Left forelimb (tissue), 1 donor: ENCODE results near the gene TNFRSF19.

Source experiments
- DNase-seq: peaks from one replicate; pipeline ENCODE4 v3.0.0-alpha.2; 2018; ENCODE audit warnings: low spot score

The TNFRSF19 gene

DNA sequence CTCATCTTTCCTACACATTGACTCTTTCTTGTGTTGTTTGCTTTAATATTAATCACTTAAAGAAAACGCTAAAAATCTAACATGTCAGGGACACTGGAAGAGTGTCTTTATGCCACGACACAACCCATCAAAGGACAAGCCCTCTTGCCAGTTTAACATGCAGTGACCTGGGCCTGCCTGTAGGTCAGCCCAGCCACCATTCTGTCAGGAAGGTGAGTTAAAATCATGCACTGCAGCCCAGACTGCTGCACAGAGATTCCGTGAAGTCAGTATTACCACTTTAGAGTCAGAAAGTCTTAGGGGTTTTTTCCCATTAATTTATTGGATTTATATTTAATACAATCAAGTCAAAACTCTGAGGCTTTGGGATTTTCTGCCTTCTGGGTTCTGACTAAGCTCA lies 58.0 kb downstream of the TNFRSF19 start:
- no peak for DNase-seq

GRCh38 chr13:23628765-23629565 lies 58.8 kb downstream of the TNFRSF19 start:
- no peak for DNase-seq

GRCh38 chr13:23629566-23630272 lies 59.5 kb downstream of the TNFRSF19 start:
- DNase-seq, result no peak

DNA sequence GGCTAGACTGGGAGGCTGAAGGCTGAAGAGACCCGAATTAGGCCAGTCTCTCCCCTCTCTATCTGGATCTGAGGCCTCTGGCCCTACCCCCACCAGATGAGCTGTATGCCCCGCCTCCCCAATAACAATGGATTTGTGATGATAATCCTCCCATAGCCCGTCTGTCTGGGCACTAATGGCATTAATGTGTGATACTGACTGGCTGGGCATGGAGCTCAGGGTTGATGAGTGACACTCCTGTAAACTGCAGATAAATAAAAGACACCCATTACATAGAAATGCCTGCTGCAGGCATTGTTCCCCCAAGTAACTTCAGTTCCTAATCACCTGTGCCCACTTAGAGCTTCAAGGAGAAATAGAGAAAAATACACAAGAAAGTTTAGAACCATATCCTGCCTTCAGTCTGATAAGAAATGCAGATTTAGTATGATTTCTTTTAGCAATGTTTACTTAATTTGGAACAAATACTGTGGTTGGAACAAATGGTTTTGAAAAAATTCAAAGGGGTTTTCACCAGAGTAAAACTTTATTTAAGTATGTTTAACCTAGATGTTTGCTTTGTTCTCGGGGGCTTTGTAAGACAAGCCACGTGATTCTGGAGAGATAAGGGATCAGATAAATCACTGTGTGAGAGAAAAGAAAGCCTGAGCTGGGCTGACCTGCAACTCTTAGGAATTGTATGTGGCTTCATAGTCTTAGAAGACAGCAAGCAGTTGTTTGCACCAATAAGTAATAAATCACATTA lies 60.3 kb downstream of the TNFRSF19 start:
- no peak for DNase-seq

DNA sequence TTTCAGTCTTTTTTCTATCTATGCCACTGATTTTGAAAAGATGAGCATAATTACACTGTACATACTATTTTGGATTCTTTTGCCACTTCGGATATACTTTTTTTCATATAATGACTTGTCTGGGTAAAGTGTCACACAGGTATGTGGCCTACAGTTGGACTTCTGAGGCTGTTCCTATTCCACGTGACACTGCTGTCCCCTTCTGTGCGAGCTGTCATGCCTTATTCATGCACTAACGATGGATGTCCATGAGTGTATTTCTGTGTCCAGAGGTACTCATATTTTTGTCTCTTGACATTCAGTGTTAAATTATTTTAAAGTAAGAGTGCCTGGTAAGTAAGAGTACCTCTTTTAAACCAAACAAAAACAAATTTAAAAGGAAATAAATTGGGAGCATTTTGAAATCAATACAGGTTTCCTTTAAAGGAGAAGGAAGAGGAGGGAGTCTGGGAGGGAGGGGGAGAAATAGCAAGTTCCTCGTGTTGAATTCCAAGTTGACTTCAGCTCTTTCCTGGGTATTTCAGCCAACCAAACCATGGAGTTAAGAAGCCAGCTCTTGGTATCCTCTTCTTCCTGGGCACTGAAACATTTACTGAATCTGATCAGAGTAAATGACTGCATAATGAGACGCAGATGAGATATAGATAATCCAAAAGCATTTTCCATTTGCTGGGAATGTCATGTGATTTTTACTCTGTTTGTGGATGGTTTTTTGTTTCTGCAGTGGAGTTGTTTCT lies 61.3 kb downstream of the TNFRSF19 start:
- DNase-seq, result no peak

DNA sequence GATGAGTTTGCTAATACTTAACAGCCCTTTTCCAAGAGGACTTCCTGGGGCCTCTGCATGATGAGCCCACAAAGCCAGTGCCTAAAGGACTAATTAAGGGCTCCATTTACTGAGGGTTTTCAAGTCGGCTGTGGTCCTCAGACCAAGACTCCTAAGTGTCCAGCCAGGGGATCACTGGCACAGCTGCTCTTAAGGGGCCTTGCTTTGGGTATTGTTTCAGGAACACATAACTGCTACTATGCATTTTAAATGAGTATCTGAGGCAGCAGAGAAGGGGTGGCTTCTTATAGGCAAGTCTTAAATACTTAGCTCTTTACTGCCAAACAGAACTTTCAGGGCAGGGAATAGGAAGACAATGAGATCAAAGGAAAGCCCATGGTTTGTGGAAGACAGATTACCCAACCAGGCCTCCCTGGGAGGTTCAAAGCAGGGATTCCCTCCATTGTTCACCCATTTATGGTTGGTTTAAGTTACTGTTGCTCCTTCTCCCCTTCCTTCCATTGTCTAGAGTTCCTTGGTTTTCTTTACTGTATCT lies 61.9 kb downstream of the TNFRSF19 start:
- DNase-seq, result no peak

DNA sequence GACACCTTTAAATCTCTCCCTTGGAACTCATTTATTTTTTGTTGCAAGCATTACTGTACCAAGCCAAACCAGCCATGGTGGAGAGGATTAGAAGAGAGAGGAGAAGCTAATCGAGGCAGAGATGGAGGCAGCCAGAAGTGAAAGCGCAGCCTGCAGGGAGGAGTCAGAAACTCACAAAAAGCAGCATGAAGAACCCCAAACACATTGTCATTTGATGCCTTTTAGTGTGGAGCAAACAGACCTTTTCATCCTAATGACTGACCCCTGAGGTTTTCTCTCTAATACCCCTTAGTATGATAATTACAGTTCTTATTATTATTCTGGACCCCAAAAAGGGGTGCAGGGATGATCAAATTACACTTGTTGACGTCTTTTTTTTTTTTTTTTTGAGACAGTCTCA lies 62.5 kb downstream of the TNFRSF19 start:
- no peak for DNase-seq

DNA sequence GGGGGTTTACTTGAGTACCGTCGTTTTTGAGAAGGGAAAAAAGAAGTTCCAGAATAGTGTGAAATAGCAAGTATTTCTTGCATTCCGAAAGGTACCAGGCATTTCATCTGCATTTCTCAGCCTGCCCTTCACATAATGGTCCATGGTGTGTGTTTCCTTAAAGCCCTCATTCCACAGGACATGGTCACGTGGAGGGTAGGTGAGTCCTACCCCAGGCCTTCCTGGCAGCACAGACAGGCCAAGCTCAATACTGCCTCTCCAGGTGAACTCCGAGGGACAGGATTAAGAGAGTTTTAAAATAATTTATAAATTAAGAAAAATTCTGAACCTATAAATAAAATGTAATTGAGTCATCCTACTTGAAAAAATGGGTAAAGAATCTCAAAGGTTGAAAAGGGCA lies 64.7 kb downstream of the TNFRSF19 start:
- no peak for DNase-seq

DNA sequence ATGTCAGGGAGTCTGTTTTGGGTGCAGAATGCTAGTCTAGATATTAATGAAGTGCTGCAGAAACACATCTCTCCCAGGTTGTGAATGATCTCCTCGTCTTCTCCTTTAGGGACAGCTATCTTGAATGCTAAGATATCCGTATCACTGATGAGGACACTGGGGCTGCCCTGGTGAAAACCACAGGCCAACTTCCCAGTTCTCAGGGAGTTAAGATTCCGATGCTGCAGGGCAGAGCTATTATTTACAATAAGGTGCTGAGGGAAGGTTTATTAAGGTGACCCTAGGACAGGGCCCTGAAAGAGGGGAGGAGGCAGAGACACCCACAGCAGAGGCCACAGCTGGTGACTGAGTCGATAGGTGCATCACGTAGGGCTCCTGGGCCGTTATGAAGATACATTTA lies 66.1 kb downstream of the TNFRSF19 start:
- no peak for DNase-seq

DNA sequence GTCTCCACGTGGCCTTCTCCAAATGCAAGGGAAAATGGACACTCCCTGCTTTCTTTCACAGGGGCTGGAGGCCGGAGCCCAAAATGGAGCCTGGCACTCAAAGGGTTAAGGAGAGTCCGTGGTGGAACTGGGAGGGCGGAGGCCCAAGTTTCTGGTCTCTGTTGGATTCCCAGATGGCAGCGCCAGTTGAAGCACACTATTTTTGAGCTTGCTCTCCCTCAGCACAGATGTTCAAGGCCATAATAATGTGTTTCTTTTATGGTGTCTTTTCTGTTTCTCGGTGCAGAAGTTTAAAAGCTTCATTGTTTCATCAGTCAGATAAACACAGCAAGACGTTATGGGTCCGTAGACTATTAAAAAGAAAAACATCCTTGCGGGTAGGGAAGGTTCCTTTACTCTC lies 67.6 kb downstream of the TNFRSF19 start:
- no peak for DNase-seq

- no peak for DNase-seq
These were observed 69.5 kb downstream of the TNFRSF19 start for GRCh38 chr13:23639674-23640073.

DNA sequence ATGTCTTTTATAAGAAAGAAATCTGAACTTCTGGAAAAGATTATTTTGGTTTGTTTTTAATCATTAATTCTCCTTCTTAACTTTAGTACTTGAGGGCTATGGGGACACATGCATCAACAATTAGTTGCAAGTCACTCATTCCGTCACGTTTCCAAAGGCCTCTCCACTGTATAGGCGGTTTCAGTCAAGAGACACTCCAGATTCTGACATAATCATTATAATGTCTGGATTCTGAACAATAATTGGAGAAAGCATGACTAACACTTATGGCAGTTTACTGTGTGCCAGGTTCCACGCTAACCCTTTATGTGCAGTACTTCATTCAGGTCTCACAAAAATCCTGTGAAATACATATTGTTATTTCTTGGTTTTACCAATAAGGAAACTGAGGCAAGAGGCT lies 71.9 kb downstream of the TNFRSF19 start:
- no peak for DNase-seq

DNA sequence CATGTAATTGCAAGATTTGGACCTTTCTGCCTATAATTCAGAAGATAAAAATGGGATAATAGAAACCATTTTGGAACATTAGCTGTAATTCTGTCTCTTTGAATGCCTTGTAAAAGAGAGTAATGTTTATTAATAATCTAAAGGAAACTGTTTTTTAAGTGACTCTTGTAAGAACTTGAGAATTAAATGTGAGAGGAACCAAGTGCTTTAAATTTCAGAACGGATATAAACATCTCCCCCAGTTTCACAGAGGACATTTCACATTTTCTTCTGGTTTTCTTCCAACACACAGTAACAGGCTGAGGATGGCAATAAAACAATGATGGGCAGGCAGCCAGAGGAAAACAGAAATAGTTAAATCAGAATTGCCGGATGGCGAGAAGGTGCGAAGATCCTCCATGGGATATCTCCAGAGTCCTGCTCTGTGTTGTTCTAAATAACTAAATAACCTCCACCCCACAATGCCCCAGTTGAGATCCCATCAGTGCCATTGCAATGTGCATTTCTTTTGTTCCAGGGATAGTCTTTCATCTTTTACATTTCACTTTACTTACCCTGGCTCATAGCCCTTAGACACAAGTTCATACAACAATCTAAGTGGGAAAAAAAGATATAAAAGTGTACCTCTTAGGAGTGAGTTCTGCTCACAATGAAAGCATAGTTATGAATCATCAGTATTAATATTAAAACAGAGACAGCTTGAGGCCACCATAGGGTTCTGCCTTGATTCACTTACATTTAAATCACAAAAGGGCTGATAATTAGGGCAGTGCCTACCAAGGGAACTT lies 73.3 kb downstream of the TNFRSF19 start:
- DNase-seq, result no peak

DNA sequence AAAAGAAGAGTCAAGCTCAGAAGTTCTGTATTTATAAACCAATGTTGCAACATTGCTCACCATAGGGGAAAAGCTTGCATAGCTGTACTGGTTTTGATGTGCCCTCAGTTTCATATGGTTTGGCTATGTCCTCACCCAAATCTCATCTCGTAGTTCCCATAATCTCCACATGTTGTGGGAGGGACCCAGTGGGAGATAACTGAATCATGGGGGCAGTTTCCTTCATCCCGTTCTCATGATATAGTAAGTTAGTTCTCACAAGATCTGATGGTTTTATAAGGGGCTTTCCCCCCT lies 73.9 kb downstream of the TNFRSF19 start:
- DNase-seq, result no peak

GRCh38 chr13:23644527-23645138 lies 74.4 kb downstream of the TNFRSF19 start:
- DNase-seq, result no peak

DNA sequence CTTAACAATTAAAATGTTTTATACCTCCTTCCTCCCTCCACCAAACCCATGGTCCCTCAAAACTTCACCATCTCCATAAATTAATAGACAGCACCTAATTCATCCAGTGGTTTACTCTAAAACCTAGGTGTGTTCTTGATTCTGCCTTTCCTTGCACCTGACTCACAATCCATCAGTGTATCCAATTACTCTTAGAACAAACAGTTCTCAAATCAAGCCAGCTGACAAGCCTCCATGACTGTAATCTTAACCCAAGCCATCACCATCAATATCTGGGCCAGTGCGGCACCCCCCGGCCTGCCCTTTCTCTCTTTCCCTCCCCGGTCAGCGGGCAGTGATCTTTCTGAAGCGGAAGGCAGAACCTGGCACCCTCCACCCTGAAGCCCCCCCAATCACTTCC lies 75.6 kb downstream of the TNFRSF19 start:
- no peak for DNase-seq

- DNase-seq, result no peak
These were observed 81.2 kb downstream of the TNFRSF19 start for GRCh38 chr13:23651439-23651838.

DNA sequence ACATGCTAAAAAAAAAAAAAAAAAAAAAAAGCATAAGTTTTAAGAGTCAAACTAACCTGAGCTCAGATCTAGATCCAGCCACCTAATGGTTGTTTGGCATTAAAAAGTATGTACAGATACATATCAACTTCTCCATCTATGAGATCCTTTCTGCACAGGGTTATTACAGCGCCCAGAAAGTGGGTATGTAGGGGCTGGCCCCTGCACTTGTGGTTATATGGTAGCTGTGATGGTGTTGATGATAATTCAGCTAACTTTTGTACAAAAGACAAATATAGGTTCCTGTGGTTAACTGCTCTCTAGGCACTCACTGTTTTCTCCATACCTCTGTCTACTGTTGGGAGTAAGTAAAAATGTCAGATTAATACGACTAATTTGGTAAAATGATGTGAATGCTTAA lies 81.7 kb downstream of the TNFRSF19 start:
- no peak for DNase-seq

DNA sequence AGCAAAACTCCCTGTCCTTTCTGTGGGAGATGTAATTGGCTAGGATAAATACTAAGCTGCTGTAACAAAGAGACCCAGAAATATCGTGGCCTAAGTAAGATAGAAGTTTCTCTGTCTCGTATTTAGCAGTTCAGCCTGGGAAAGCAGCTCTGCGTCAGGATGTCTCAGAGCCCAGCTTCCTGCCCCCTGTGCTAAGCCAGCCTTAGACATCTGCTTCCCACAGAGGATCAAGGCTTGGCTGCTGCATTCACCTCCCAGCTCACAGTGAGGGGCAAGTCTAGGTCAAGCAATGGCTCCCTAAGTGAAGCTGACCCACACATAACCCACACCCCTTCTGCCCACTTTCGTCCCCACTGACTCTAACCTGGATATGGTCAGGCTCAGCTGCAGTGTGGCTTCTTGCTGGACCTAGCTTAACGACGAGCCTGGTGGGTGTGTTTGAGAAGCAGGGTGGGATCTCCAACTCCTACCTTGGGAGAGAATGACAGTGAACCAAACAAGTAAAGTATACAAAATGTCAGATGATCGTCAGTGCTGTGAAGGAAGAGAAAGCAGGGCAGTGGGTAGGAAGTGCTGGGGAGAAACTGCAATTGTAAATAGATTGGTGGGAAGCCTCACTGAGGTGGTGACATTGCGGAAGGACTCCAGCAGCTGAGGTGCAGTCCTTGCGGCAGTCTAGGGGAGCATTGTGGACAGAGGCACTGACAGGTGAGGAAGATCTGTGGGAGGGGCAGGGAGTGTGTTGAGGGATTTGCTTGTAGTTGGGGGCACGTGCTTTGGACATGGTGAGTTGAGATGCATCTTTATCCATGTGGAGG lies 82.9 kb downstream of the TNFRSF19 start:
- no peak for DNase-seq
